ENCODE results near the gene ACVRL1. TPM values are rescaled to one million over a fixed set of nuclear protein-coding genes. Genes with fewer than 3 reads are reported as not detected.

Gene ACVRL1
- total and polyA plus RNA-seq, 9 of the 15 experiments (the other 6 are each of a cell fraction or from before 2014, with no cell fraction given): 0.07 to 1.4 (median 0.30) TPM

GRCh38 chr12:51920046-51920445, 12.7 kb downstream of the ACVRL1 start:
- no peaks in the 10 kb centered on the region for H3K36me3 ChIP-seq (ENCODE audit: control insufficient read depth, insufficient read depth, low read length)
- no peak overlapping the region for H3K9ac ChIP-seq (ENCODE audit: insufficient read depth in 1 of 2, low read depth in 2 of 2, low read length in 2 of 2)
- no peaks in the 10 kb centered on the region for H3K9me3 ChIP-seq (replicated peaks; ENCODE audit: control insufficient read depth, insufficient read depth, low read depth, low read length)
- H3K9me1 ChIP-seq (ENCODE audit: control insufficient read depth, insufficient read depth, low read length): no peaks in the 10 kb centered on the region
- FAIRE-seq (no peak), DNase-seq (ENCODE audit: extremely low read depth in 1 of 4, low spot score in 3 of 4) (no peak), ATAC-seq (no peak)
- ChIA-PET POLR2A (interaction anchor here (0.9 kb wide), 1 partner anchor 15 kb away, joined by 3 read pairs; no protein-coding TSS in a partner anchor), CTCF (ENCODE audit: low intra/inter-chr PET ratio) (no interaction called here)
- no peak for TF ChIP-seq GATAD2A (IDR thresholded peaks at IDR 0.05)
- no peak for TF ChIP-seq ZBTB11 (CRISPR knock-in tag; IDR thresholded peaks at IDR 0.05)
- no peak for TF ChIP-seq U2AF2 (optimal IDR thresholded peaks at IDR 0.05; ENCODE audit: low read depth, low read length)
- no peak for TF ChIP-seq HNRNPL (IDR thresholded peaks at IDR 0.05; ENCODE audit: low read depth, low read length)
- TF ChIP-seq SUPT5H (IDR thresholded peaks at IDR 0.05): no peak
- TF ChIP-seq SMARCA5 (IDR thresholded peaks at IDR 0.05): no peak
- TF ChIP-seq MEF2A (IDR thresholded peaks at IDR 0.05; ENCODE audit: control insufficient read depth, low read depth, low read length): no peak
- no peak for TF ChIP-seq WHSC1 (IDR thresholded peaks at IDR 0.05; ENCODE audit: low read length)
- TF ChIP-seq CREB3L1 (IDR thresholded peaks at IDR 0.05; ENCODE audit: borderline replicate concordance, low read depth): no peak
- no peak for TF ChIP-seq ZNF24 (IDR thresholded peaks at IDR 0.05)
- TF ChIP-seq ZC3H8 (IDR thresholded peaks at IDR 0.05): no peak
- no peak for TF ChIP-seq ZNF586 (CRISPR knock-in tag; conservative IDR thresholded peaks at IDR 0.05)
- no peak for TF ChIP-seq C11orf30 (IDR thresholded peaks at IDR 0.05; ENCODE audit: low read depth)
- no peak for TF ChIP-seq ZNF668 (CRISPR knock-in tag; IDR thresholded peaks at IDR 0.05)
- H3K27ac ChIP-seq (ENCODE audit: extremely low read depth, low read depth, low read length): no peak overlapping the region
- H3K4me3 ChIP-seq: no peak overlapping the region
- H3K27me3 ChIP-seq (ENCODE audit: control insufficient read depth in 2 of 2, insufficient read depth in 2 of 2, low read length in 2 of 2): no peaks in the 10 kb centered on the region; a peak in 1 of 5 replicates
- no peaks in the 10 kb centered on the region for H3K79me2 ChIP-seq (ENCODE audit: control insufficient read depth, insufficient read depth, low read length)
- H4K20me1 ChIP-seq (replicated peaks; ENCODE audit: control insufficient read depth, insufficient read depth, low read length): peaks cover 12% of the 10 kb centered on the region
- BruUV-seq (replicated peaks): no TSS peak
- in situ Hi-C loops (cut with MboI): no loop called here
- peaks cover 29 to 40% of the 10 kb centered on the region in 2 experiments for H3K4me1 ChIP-seq (replicated peaks in 1 of 2; ENCODE audit: control insufficient read depth in 2 of 2, insufficient read depth in 2 of 2, low read length in 2 of 2)
- WGBS (ENCODE audit: insufficient coverage, low coverage, missing lambda C conversion rate): 35% methylated on average over 2 of the region's 2 CpGs
- no peak overlapping the region for H3K4me2 ChIP-seq (ENCODE audit: insufficient read depth, low read length)
- H2AFZ ChIP-seq (ENCODE audit: low read depth, low read length): no peak overlapping the region
- intact Hi-C loops (cut with micrococcal nuclease): no loop called here
